ENCODE results near the gene ARHGEF33.
A peak's percentile ranks its signal among the peaks of the same experiment; 100 is the strongest.

ARHGEF33 gene

DNA sequence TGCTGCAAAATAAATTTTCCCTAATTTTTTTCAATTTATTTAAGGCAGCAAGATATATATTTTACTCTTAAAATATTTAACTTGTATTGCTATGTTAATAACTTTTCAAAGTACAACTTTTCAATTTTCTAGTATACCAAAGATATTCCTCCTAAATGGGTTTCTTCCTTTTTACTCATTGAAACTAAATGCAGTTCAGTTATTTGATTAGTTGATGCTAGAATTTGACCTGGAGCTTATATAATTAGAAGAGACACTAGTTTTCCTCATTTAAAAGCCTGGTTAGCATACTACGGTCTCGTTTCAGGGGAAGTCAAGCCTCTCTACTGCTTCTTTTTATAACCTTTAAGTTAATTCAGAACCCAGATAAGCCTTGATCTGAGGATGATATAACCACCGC, at the start of gene ARHGEF33:
TSS of gene ARHGEF33 (plus strand) at position 301 of the 400 bp plus-strand sequence. CDS start 29,573 bp downstream, outside the sequence.
- DNase-seq: no peak

- DNase-seq: no peak
Observed at GRCh38 chr2:38850045-38850444, 39.6 kb upstream of the ARHGEF33 start.

DNA sequence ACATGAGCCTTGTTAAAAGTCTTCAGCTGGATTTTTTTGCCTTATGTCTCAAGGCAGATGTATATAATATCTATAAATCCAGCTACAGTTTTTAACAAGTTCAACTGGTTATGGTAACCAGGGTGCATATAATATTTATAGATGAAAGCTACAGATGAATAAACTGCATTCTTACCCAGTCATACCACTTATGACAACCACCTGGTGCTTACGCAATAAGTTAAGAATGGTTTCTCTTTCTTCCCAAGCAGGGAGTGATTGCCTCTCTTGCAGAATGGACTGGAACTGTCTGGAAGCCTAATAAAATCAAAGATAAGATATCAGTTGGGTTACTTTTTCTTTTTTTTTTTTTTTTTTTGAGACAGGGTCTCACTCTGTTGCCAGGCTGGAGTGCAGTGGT, 33.5 kb upstream of the ARHGEF33 start:
- no peak for DNase-seq

DNA sequence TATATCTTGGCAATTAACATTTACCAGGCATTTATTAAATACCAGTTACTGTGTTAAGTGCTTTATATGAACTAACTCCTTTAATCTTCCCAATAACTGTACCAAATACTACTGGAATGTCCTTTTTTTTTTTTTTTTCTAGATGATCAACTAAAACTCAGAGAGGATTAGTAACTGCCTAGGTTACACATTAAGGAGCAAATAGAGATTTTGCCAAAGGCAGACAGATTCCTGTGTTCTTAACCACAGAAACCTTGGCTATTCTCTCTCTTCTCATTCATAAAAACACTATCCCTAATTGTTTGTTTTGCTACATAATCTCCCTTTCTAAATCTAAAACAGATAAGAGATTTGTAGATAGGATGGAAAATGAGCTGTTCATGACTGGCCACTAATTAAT, 27.2 kb upstream of the ARHGEF33 start:
- no peak for DNase-seq

GRCh38 chr2:38863061-38863695, 26.5 kb upstream of the ARHGEF33 start:
- DNase-seq: no peak

GRCh38 chr2:38866773-38867443, 22.8 kb upstream of the ARHGEF33 start:
- DNase-seq: no peak

DNA sequence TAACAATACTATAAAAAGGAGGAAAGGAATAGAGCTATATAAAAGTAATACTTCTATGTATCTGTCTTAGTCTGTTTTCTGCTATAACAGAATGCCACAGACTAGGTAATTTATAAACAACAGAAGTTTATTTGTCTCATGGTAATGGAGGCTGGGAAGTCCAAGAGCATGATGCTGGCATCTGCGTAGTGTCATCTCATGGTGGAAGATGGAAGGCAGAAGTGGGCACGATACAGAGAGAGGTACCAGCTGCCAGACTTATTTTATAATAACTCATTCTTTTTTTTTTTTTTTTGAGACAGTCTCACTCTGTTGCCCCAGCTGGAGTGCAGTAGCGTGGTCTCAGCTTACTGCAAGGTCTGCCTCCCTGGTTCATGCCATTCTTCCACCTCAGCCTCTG, 18.2 kb upstream of the ARHGEF33 start:
- DNase-seq: no peak

- DNase-seq: no peak
Observed at GRCh38 chr2:38873763-38874162, 15.9 kb upstream of the ARHGEF33 start.

DNA sequence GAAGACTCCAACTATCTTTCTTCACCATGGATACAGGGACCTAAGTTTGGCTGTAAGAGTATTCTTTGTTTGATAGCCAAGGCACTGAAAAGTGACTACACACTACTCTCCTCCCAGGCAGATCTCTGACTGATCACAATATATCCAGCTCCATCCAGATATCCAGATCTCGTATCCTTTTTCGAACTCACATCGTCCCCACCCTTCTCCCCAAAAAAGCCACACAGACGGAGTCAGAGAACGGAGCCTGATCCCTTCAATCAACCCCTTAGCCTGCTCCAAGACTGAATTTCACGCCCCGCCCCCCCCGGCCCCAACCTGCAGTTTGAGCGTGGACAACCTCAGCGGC, 14.5 kb upstream of the ARHGEF33 start:
- no peak for DNase-seq

DNA sequence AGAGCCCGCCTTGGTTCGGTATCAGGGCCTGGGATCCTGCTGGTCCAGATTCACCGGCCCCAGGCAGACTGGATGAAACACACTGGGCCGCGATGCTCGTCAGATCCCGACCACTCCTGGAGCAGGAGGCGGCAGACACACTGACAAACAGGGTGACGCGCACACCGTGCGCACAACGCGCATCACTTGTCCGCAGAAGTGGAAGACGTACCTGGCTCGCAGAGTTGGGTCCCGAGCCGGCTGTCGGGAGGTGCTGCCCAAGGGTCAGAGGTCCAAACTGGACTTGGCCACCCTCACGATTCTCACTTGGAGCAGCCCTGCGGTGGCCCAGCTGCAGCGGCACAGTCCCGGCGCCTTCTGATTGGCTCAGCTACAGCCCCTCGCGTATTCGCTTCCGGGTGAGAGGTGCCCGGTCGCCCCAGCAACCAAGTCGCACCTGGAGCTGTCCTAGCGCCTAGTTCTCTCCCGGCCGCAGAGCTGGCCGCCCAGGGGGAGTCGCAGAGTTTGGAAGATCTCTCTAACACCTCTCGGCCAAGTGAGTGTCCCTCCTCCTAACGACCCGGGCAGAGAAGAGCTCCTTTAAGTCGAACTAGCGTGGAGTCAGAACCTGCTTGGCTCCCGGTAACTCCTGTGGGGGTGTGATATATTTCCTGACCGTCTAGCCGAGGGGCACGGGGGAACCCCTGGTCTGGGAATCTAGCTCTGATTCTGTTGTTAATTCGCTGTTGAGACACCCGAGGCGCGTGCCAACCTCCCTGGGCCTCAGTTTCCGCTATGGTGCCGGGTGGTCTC, 13.9 kb upstream of the ARHGEF33 start, which contains the start of the genes DHX57 and MORN2:
TSS of gene DHX57 (minus strand) at position 359 of the 792 bp plus-strand sequence. CDS start 7,529 bp downstream, outside the sequence.
TSS of gene MORN2 (plus strand) at position 401 of the 792 bp plus-strand sequence.
- peak; percentile 88 for DNase-seq

GRCh38 chr2:38876407-38876806, 13.3 kb upstream of the ARHGEF33 start:
- DNase-seq: no peak

- no peak for DNase-seq
Observed at GRCh38 chr2:38886063-38886462, 3.6 kb upstream of the ARHGEF33 start.

- no peak for DNase-seq
Observed at GRCh38 chr2:38887347-38887746, 2.3 kb upstream of the ARHGEF33 start.

- no peak for DNase-seq
Observed at GRCh38 chr2:38887902-38888554, 1.6 kb upstream of the ARHGEF33 start.

- DNase-seq: no peak
Observed at GRCh38 chr2:38889045-38889444, 630 bp upstream of the ARHGEF33 start.

GRCh38 chr2:38892819-38893218, 3.1 kb downstream of the ARHGEF33 start:
- DNase-seq: no peak

DNA sequence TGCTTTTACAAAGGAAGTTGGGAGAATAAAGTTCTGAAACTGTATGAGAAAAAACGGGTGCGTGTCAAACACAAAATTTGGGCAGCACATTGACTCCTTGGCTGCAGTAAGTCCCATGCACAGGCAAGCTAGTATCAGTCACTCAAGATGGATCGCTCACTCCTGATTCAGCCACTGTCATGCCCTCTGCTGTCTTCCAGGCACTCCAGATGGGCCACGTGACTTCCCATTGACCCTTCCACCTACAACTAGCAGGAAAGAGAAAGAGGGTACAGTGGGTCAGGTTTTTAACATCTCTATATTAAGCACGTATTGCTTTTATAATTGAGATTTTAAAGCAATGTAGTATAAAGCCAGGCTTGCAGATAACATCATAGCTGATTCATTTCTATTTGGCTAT, 8.6 kb downstream of the ARHGEF33 start:
- no peak for DNase-seq

GRCh38 chr2:38900726-38901125, 11.1 kb downstream of the ARHGEF33 start:
- DNase-seq: no peak

GRCh38 chr2:38905251-38905650, 15.6 kb downstream of the ARHGEF33 start:
- DNase-seq: no peak

- DNase-seq: no peak
Observed at GRCh38 chr2:38907242-38907641, 17.6 kb downstream of the ARHGEF33 start.

DNA sequence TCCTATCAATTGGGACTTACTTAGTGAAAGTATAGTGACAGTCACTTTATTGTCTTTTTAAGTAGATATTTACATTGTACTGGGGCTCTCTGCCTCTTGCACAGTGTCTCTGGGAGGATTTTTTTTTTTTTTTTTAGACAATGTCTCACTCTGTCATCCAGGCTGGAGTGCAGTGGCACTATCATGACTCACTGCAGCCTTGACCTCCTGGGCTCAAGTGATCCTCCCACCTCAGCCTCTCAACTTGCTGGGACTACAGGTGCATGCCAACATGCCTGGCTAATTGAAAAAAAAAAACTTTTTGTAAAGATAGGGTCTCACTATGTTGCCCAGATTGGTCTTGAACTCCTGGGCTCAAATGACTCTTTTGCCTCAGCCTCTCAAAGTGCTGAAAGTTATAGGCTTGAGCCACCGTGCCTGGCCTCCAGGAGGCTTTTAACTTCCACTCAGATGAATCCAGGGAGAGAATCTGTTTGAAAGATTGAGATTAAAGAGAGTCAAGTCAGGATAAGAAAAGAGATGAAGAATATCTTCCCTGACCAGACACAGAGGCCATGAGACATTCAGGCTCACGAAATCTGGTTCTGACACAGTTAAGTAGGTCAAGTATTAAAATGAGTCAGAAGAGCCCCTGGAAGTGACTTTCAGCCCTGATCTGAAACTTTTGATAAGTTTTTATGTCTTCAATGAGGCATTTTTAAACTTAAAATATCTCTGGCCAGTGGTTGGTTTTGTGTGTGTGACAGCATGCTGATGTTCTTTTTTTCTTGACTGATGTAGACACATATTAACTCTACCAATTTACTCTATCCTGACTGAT, 18.3 kb downstream of the ARHGEF33 start:
- peak; percentile 18 for DNase-seq

GRCh38 chr2:38909872-38910271, 20.2 kb downstream of the ARHGEF33 start:
- no peak for DNase-seq
